ENCODE data around the gene CAPZB.

Gene CAPZB

GRCh38 chr1:19404748-19405147 lies 80.6 kb downstream of the CAPZB start:
- no peak for DNase-seq

GRCh38 chr1:19403256-19403655 lies 82.1 kb downstream of the CAPZB start:
- no peak for DNase-seq

DNA sequence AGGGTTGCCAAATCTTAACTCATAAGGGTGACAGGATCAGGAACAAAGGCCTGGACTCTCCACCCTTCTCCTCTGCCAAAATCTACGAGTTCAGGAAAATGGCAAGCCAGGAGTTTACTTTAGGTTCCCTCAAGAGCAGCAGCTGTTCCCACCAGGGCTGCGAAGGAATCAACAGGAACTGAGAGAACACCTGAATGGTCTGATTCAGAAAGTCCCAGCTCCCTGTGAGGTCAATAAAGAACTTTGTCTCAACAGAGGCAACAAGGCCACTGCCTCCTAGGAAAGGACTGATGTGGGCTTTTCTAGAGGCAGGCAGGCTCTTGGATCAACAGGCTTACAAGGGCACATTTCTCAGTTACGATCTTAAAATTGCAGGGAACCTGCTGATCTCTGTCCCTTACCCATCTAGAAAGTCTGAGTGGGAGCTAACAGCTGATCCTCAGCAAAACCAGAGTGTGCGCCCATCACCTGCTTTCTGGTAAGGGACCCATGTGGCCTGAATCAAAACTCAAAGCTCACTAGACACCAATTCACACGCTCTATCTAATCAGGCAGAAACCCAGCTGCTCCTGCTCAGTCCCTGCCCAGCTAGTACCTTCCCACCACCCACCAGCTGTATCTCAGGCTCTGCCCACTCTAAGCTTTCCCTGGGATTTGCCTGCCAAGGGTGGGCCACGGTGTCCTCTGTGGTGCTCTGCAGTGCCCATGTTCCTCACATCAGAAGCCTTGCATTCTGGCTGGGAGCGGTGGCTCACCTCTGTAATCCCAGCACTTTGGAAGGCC lies 83.1 kb downstream of the CAPZB start:
- DNase-seq, result no peak

- no peak for DNase-seq
These were observed 83.8 kb downstream of the CAPZB start for GRCh38 chr1:19401535-19401889.

- DNase-seq, result no peak
These were observed 84.3 kb downstream of the CAPZB start for GRCh38 chr1:19400875-19401534.

GRCh38 chr1:19400192-19400611 lies 85.1 kb downstream of the CAPZB start:
- DNase-seq, result no peak

- DNase-seq, result no peak
These were observed 87.0 kb downstream of the CAPZB start for GRCh38 chr1:19398309-19398760.

DNA sequence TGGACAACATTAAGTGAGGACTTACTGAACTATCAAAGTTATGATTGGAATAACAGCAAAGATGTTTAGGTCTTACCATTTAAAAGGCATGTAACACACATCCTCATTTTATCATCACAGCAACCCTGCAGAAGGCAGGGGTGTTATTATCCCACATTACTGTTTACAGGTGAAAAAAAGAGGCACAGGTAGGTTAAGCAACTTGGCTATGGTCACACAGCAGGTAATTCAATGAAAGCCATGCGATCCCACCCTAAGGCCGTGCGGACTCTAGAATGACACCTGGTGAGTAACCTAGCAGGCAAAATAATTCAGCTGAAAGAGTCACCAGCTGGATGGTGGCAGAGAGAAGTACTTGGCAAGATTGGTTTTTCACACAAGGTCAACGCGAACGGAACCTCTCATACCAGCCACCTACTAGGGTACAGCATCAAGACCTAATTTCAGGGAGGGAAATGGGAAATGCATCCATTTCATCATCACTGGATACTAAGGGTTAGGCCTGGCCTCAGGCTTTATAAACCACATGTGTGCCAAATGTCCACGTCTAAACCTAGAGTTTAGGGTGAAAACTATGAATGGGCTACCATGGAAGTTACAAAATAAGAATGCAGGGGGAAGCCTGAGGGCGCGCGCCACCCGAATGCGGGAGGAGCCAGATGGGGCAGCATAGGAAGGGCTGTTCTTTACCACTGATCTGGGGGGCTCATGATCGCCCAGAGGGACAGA lies 88.0 kb downstream of the CAPZB start:
- no peak for DNase-seq

DNA sequence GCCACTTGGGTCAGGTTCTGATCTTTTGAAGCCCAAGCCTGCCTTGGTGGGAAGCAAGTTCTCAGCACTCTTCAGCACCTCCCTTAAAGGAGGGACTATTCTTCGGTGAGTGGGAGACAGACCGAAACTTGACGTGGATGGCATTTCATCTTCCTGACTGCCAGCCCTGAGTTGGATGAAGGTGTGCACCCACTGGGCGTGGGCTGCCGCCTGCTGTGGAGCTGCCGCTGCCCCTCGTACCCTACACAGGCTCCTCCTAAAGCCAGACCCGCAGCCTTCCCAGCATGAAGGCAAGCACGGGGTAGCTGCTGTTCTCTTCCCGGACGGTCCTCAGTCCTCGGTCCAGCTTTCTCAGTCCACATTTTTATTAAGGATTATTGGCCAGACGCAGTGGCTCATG lies 89.1 kb downstream of the CAPZB start:
- DNase-seq, result no peak

GRCh38 chr1:19395678-19396192 lies 89.6 kb downstream of the CAPZB start:
- DNase-seq, result no peak

GRCh38 chr1:19393046-19393445 lies 92.3 kb downstream of the CAPZB start:
- DNase-seq, result no peak

DNA sequence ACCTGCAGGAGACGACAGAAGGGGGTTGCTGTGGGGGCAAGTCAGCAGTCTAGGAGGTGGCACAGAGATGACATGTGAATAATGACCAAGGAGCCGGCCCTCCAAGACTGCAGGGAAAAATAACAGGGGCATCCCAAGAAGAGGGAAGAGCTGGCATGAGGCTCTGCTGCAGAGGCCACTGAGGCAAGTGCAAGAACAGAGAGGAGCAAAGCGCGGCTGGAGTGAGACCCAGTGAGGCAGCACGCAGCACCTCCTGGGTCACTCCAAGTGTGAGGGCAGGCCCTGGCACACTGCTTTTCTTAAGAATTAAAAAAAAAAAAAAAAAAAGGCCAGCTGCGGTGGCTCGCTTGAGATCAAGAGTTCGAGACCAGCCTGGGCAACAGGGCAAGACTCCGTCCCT lies 93.1 kb downstream of the CAPZB start:
- DNase-seq, result no peak

DNA sequence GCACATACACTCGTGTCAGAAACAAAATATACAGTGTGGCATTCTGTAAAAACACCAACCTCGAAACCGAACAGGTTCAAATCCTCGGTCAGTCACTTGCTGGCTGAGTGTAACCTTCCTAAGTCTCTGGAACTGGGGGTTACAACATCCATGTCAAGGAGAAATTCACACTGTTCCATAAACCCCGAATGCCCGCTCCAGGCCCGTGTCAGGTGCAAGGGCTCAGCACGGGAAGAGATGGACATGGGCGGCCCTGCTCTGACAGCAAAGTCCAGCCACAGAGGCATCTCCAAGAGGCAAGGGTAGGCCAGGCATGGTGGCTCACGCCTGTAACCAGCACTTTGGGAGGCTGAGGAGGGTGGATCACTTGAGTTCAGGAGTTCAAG lies 93.8 kb downstream of the CAPZB start:
- DNase-seq, result no peak

DNA sequence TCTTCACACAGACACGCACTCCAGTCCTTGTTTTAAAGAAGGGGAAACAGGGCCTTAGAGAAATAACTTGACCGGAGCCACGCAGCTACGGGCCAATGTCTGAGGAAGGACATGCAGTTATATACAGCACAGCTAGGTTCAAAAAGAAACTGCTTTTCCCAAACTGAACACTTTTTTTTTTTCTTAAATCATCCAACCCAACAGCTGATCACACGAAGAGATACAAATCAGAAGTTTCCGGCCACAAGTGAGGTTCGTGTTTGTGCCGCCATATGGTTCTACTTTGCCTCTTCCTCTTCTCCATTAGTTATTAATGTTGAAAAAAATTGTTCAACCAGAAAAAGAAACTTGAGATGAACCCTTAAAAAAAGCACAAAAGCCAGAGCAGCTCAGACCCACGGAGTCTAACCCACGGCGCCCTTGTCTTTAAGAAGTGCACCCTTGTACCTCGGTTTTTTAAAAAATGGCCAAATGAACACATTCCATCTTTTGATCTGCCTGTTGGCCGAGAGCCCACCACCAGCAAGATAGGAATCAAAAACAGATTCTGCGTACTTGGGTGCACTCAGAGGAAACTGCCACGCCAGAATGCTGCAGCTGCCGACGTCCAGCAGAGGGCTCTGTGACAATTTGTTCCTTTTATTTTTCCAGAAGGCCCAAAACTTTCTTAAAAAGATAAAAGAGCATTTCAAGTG lies 94.3 kb downstream of the CAPZB start:
- DNase-seq, result peak; percentile 76

DNA sequence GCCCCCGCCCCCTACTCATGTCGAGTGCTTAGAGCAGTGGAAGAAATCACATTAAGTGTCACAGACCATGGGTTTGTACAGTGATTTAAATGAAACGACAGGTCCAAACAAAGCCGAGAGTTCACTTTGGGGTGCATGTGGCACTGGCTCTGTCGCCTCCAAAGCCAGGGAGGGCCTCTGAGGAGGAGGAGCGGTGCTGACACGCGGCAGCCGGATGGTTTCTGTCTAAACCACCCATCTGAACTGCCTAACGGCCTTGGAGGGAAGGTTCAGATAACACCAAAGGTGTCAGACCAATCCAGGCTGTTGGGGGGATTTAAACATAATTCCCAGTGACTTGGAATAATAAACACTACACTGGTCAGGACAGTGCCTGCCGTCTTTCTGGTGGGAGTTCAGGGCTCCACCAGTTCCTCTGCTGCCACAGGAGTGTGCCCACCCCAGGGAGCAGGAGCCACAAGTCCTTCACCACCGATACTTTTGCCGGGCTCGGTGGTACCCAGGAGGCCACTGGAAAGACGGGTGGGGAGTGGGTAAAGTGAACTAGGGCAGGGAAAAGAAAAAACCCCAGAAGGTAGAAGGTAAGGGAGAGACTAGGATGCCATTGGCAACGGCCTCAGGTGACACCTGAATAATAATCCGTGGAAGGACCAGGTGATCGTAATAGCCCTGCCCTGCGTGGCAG lies 95.0 kb downstream of the CAPZB start:
- no peak for DNase-seq

DNA sequence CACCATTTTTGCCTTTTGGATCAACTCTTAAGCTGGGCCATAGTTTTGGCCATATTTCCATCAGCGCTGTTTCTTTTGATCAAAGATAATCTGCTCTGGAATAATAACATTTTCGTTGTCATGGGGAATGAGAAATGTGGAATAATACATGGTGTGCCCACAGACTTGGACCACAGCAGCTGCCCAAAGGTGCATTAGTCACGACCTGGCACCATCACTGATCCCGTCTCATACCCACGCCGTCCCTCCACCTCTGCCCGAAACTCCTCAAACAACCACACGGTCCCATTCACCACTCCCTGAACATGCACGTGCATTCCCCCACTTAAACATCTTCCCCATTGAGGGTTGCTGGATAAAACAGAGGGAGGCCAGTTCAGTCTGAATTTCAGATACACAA lies 96.4 kb downstream of the CAPZB start:
- DNase-seq, result no peak

GRCh38 chr1:19387045-19387467 lies 98.3 kb downstream of the CAPZB start:
- DNase-seq, result no peak

DNA sequence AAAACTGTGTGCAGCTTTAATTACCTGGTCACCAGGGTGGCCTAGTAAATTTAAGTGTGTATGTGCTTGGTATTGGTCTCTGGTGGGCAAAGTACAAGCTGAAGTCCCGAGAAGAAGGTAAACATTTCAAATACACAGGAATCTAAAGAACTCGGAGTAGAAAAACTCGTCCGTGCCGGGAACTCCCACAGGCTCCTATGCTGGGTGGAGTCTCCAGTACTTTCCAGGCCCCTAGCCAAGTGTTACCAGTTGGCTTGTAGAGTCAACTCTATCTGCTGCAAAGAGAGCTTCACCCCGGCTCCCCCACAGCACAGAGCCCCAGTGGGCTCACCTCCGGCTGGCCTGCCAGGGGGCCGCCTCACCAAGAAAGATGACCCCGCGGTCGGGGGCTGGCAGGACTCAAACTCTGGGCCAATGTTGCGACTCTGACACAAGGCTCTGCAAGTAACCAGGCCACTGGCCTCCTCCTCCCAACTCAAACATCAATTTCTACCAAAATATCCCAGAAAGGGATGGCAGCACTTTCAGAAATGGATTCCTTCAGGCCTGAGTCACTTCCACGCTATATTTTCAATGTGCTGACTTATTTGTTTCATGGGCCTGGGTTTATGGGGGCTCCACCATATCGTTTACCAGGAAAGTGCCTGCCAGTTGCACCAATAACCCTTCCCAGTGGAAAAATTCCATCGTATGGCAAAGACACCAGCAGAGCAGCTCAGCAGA lies 99.3 kb downstream of the CAPZB start:
- no peak for DNase-seq

DNA sequence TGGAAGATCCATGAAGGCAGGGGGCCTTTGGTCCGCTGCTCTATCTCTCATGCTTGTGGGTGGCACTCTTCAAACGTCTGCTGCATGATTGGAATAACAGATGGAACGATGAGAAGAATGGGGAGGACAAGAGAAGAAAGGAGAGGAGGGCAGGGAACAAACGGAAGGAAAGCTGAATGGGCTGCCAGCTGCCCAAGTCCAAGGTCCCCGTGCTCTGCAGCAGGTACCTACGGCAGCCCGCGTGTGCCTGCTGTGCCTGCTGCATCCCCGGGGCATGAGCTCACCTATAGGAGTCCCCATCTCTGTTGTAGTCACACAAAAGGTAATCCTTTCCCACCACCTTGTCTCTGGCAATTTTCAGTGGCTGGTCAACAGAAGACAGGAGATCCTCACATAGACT lies 100.1 kb downstream of the CAPZB start:
- no peak for DNase-seq

- DNase-seq, result no peak
These were observed 100.6 kb downstream of the CAPZB start for GRCh38 chr1:19384772-19385187.

DNA sequence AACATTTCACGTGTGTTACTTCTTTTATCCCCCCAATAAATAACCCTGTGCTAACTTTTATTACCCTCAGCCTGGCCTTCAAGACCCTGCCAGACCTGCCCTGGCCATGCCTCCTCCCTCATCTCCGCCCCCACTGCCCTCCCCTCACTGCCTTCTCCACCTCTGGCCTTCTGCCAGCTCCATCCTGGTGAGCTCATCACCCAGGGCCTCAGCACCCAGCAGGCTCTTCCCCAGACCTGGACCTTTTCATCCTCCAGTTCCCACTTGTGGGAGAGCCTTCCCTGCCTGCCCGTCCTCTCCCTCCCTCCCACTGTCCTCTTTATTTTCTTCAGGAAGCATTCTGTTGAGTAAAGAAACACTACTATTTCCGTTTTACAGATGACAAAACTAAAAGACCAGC lies 101.2 kb downstream of the CAPZB start:
- no peak for DNase-seq

DNA sequence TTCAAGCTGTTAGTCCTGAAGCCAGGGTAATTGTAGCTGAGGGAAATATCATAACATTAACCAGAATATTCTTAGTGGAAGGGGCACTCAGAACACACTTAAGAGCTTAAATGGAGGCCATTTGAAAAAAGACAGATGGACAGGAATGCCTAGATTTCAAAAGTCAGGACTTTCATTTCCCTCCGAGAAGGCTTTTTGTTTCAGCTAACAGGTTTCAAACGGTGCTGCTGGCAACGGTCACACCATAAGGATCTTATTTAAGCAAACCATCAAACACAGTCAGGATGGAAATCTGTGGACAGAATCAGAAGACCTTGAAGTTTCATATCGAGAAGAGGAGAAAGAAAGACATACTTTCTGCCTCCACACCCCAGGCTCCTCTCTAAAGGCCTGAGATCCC lies 103.1 kb downstream of the CAPZB start:
- DNase-seq, result no peak
